Ishikawa (cell line): ENCODE data around the gene YEATS2.

ENCODE experiments used
- CEBPB ChIP-seq: IDR thresholded peaks from 2 replicates; pipeline ENCODE4 v1.6.1; 2012
- CREB1 ChIP-seq: IDR thresholded peaks from 2 replicates; pipeline ENCODE4 v1.6.1; 2012; ENCODE audit warnings: low read depth
- EP300 ChIP-seq: IDR thresholded peaks from 2 replicates; pipeline ENCODE4 v1.6.1; 2012; ENCODE audit warnings: borderline replicate concordance
- NFIC ChIP-seq: IDR thresholded peaks from 2 replicates; pipeline ENCODE4 v1.6.1; 2012
- TF ChIP-seq, protein P1 (sequence below): IDR thresholded peaks from 2 replicates; pipeline ENCODE4 v1.6.1; 2012

DNA sequence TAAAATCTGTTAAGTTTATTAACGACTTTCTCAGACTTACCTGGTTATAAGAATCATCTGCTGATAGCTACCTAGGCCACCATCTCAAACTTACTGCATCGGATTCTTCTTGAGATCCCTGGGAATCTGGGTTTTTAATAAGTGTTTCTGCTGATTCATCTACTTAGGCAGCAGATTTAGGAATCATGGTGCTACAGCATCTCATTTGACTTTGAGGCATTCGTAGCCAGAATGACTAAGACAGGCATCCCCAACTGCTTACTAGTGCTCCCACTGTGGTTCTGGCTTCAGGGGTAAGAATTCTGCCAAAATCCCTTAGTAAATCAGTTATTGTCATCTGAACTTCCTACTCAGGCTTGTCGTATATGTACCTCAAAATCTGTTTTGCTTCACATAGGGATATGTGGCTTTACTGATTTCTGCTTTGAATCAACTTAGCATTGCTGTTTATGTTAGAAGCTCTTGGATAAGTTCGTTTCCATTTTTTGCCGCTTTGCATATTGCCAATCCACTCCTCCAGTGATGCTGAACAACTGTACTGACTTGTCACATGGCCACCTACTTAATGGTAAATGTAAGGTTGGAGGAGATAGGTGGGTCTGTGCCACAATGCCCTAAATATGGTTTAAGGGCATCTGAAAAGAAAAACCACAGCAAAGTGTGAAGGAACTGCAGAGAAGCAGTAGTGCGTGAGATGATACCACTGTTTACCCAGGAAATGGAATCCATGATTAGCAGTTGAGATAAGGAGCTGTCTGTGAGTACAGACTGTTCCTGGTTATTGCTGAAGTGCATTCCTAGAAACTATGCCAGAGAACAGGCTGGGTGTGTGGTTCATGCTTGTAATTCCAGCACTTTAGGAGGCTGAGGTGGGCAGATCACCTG lies 67.5 kb downstream of the YEATS2 start:
- TF ChIP-seq CEBPB (no peak), EP300 (no peak), CREB1 (no peak), NFIC (no peak)
- TF ChIP-seq, protein P1, sequence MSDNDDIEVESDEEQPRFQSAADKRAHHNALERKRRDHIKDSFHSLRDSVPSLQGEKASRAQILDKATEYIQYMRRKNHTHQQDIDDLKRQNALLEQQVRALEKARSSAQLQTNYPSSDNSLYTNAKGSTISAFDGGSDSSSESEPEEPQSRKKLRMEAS: no peak
